ENCODE measurements around the gene ADAR. TPM values are rescaled to one million over a fixed set of nuclear protein-coding genes. Genes with fewer than 3 reads are reported as not detected.

Gene ADAR
- polyA plus RNA-seq, 1 donor (not counting 4 experiments of a cell fraction or from before 2014, with no cell fraction given): 148 TPM

GRCh38 chr1:154574716-154575115, 33.3 kb downstream of the ADAR start:
- Histone ChIP-seq H3K27me3 (ENCODE audit: control insufficient read depth, extremely low read depth, insufficient read depth, low read length) (no peaks in the 10 kb centered on the region), H3K9me3 (ENCODE audit: control insufficient read depth, low read depth, low read length) (no peaks in the 10 kb centered on the region), H3K4me1 (ENCODE audit: control insufficient read depth, extremely low read depth, insufficient read depth, low read length) (no peaks in the 10 kb centered on the region), H3K36me3 (ENCODE audit: control insufficient read depth in 2 of 2, extremely low read depth in 1 of 2, insufficient read depth in 2 of 2, low read length in 2 of 2) (peaks cover 0 to 18% of the 10 kb centered on the region in 2 experiments), H3K27ac (ENCODE audit: control insufficient read depth, insufficient read depth, low read length) (no peak overlapping the region), H2AFZ (ENCODE audit: control insufficient read depth, low read length) (no peak overlapping the region), H3K9ac (ENCODE audit: control insufficient read depth, extremely low read depth, insufficient read depth, low read length) (no peak overlapping the region), H3K79me2 (ENCODE audit: control insufficient read depth, insufficient read depth, low read length) (no peaks in the 10 kb centered on the region), H4K20me1 (ENCODE audit: control insufficient read depth, extremely low read depth, insufficient read depth, low read length) (no peaks in the 10 kb centered on the region), H3K9me1 (ENCODE audit: control insufficient read depth, extremely low read depth, insufficient read depth, low read length) (no peaks in the 10 kb centered on the region), H3K4me2 (ENCODE audit: control insufficient read depth, extremely low read depth, insufficient read depth, low read depth, low read length) (no peak overlapping the region), H3K4me3 (ENCODE audit: control insufficient read depth in 2 of 3, extremely low read depth in 1 of 3, insufficient read depth in 2 of 3, low read depth in 1 of 3, low read length in 3 of 3) (no peak overlapping the region)
- TF ChIP-seq EZH2 (IDR thresholded peaks at IDR 0.05; ENCODE audit: low read length): no peak
- TF ChIP-seq, protein P1, sequence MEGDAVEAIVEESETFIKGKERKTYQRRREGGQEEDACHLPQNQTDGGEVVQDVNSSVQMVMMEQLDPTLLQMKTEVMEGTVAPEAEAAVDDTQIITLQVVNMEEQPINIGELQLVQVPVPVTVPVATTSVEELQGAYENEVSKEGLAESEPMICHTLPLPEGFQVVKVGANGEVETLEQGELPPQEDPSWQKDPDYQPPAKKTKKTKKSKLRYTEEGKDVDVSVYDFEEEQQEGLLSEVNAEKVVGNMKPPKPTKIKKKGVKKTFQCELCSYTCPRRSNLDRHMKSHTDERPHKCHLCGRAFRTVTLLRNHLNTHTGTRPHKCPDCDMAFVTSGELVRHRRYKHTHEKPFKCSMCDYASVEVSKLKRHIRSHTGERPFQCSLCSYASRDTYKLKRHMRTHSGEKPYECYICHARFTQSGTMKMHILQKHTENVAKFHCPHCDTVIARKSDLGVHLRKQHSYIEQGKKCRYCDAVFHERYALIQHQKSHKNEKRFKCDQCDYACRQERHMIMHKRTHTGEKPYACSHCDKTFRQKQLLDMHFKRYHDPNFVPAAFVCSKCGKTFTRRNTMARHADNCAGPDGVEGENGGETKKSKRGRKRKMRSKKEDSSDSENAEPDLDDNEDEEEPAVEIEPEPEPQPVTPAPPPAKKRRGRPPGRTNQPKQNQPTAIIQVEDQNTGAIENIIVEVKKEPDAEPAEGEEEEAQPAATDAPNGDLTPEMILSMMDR (optimal IDR thresholded peaks at IDR 0.05 in 1 of 3, IDR thresholded peaks at IDR 0.05 in 1 of 3, conservative IDR thresholded peaks at IDR 0.05 in 1 of 3; ENCODE audit: extremely low read depth in 1 of 3, insufficient read depth in 2 of 3, low read length in 3 of 3): no peak
- no peak for DNase-seq (ENCODE audit: low read depth, low spot score)
- dilution Hi-C loops (cut with MboI; ENCODE audit: extremely low pct_ligation_motif_present, low sequenced_read_pairs): no loop called here
- no peak for FAIRE-seq

DNA sequence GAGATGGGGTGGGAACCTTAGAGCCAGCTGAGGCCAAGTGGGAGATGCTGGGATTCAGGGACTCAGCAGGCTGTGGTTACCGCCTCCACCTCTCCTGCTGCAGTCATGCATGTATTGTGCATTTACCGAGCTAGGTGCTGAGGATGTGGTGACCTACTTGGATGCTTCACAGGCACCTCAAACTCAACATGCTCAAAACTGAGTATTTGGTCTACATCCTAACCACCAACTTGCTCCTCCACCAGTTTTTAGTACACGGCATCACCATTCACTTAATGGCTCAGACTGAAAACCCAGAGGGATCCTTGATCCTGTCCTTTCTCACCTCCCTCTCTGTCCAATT, 34.8 kb downstream of the ADAR start:
- H3K9ac ChIP-seq (ENCODE audit: control insufficient read depth, extremely low read depth, insufficient read depth, low read length): no peak overlapping the region
- no peak overlapping the region for H3K4me3 ChIP-seq (ENCODE audit: control insufficient read depth in 2 of 3, extremely low read depth in 1 of 3, insufficient read depth in 2 of 3, low read depth in 1 of 3, low read length in 3 of 3)
- peaks cover 5% of the 10 kb centered on the region for H3K27me3 ChIP-seq (ENCODE audit: control insufficient read depth, extremely low read depth, insufficient read depth, low read length)
- peaks cover 1% of the 10 kb centered on the region for H3K4me1 ChIP-seq (ENCODE audit: control insufficient read depth, extremely low read depth, insufficient read depth, low read length)
- no peak for TF ChIP-seq EZH2 (IDR thresholded peaks at IDR 0.05; ENCODE audit: low read length)
- no peak overlapping the region for H3K4me2 ChIP-seq (ENCODE audit: control insufficient read depth, extremely low read depth, insufficient read depth, low read depth, low read length)
- no peaks in the 10 kb centered on the region for H3K9me1 ChIP-seq (ENCODE audit: control insufficient read depth, extremely low read depth, insufficient read depth, low read length)
- H3K9me3 ChIP-seq (ENCODE audit: control insufficient read depth, low read depth, low read length): no peaks in the 10 kb centered on the region
- H3K36me3 ChIP-seq (ENCODE audit: control insufficient read depth in 2 of 2, extremely low read depth in 1 of 2, insufficient read depth in 2 of 2, low read length in 2 of 2): peaks cover 0 to 6% of the 10 kb centered on the region in 2 experiments
- H3K27ac ChIP-seq (ENCODE audit: control insufficient read depth, insufficient read depth, low read length): no peak overlapping the region
- H4K20me1 ChIP-seq (ENCODE audit: control insufficient read depth, extremely low read depth, insufficient read depth, low read length): no peaks in the 10 kb centered on the region
- no peaks in the 10 kb centered on the region for H3K79me2 ChIP-seq (ENCODE audit: control insufficient read depth, insufficient read depth, low read length)
- FAIRE-seq (no peak), DNase-seq (ENCODE audit: low read depth, low spot score) (no peak)
- dilution Hi-C loops (cut with MboI; ENCODE audit: extremely low pct_ligation_motif_present, low sequenced_read_pairs): no loop called here
- H2AFZ ChIP-seq (ENCODE audit: control insufficient read depth, low read length): no peak overlapping the region

DNA sequence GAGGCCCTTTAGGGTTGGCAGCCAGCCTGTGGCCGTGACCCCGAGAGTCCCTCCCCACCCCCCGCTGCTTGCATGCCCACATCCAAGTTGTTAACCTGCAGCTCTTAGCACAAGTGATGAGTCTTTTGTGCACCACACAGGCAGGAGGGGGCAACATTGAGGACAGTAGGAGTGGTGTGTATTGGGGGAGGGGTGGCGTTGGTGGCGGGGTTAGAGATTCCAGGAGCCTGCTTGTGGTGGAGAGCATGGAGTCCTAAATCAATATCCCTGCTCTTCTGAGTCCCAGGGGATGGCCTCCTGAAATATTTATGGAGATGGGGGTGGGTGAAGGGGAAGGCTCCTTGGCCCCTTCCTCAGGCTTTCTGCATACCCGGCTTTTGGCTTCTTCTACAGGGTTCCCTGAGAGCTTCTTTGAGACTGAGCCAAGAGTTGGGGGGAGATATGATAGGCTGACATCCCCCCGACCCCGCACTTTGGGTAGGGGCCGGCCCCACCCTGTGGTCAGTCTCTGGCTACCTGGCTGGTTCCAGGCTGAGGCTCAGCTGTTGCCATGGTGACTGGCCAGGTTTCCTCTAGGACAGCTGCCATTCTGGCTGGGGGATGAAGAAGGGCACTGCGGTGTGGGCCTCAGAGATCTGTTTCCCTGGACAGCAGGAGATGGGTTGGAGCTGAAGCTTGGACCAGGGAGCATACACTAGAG, 35.4 kb downstream of the ADAR start:
- Histone ChIP-seq H3K9ac (ENCODE audit: control insufficient read depth, extremely low read depth, insufficient read depth, low read length) (no peak overlapping the region), H3K27ac (ENCODE audit: control insufficient read depth, insufficient read depth, low read length) (no peak overlapping the region), H3K9me3 (ENCODE audit: control insufficient read depth, low read depth, low read length) (no peaks in the 10 kb centered on the region), H3K4me1 (ENCODE audit: control insufficient read depth, extremely low read depth, insufficient read depth, low read length) (peaks cover 3% of the 10 kb centered on the region), H3K9me1 (ENCODE audit: control insufficient read depth, extremely low read depth, insufficient read depth, low read length) (no peaks in the 10 kb centered on the region), H3K27me3 (ENCODE audit: control insufficient read depth, extremely low read depth, insufficient read depth, low read length) (peaks cover 8% of the 10 kb centered on the region), H3K36me3 (ENCODE audit: control insufficient read depth in 2 of 2, extremely low read depth in 1 of 2, insufficient read depth in 2 of 2, low read length in 2 of 2) (peaks cover 0 to 2% of the 10 kb centered on the region in 2 experiments), H3K79me2 (ENCODE audit: control insufficient read depth, insufficient read depth, low read length) (no peaks in the 10 kb centered on the region), H2AFZ (ENCODE audit: control insufficient read depth, low read length) (no peak overlapping the region), H3K4me2 (ENCODE audit: control insufficient read depth, extremely low read depth, insufficient read depth, low read depth, low read length) (no peak overlapping the region), H3K4me3 (ENCODE audit: control insufficient read depth in 2 of 3, extremely low read depth in 1 of 3, insufficient read depth in 2 of 3, low read depth in 1 of 3, low read length in 3 of 3) (no peak overlapping the region), H4K20me1 (ENCODE audit: control insufficient read depth, extremely low read depth, insufficient read depth, low read length) (no peaks in the 10 kb centered on the region)
- TF ChIP-seq EZH2 (IDR thresholded peaks at IDR 0.05; ENCODE audit: low read length): no peak
- TF ChIP-seq, protein P1 (optimal IDR thresholded peaks at IDR 0.05 in 1 of 3, IDR thresholded peaks at IDR 0.05 in 1 of 3, conservative IDR thresholded peaks at IDR 0.05 in 1 of 3; ENCODE audit: extremely low read depth in 1 of 3, insufficient read depth in 2 of 3, low read length in 3 of 3): no peak
- FAIRE-seq: no peak
- no peak for DNase-seq (ENCODE audit: low read depth, low spot score)
- dilution Hi-C loops (cut with MboI; ENCODE audit: extremely low pct_ligation_motif_present, low sequenced_read_pairs): no loop called here
